ENCODE results near the gene TBC1D1. TPM values are rescaled to one million over a fixed set of nuclear protein-coding genes. Genes with fewer than 3 reads are reported as not detected.

Gene TBC1D1
- total and polyA plus RNA-seq, 2 experiments from 2014 or later: 53.9 to 151 TPM

DNA sequence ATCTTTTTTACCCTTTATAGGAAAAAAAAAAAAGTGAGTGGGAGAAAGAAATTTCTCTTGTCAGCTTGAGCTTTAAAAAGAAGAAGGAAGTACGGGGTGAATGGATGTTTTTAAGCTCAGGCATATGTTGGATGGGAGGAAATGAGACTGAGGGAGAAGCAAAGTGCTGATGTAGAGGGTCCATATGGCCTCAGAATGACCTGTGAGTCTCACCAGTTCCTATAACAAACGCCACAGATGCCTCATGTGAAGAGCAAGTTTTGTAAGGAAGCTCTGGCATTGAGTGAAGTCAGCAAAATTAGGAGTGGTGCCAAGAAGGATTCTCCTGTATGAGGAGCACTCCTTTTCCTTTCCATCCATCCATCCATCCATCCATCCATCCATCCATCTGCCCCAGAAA, 283.9 kb downstream of the TBC1D1 start:
- H4K20me1 ChIP-seq (replicated peaks; ENCODE audit: insufficient read depth): no peaks in the 10 kb centered on the region
- Mint-ChIP-seq H3K4me1 (peaks cover 3% of the 10 kb centered on the region), H3K27ac (no peak overlapping the region), H3K9me3 (peaks cover 19% of the 10 kb centered on the region), H3K4me3 (no peak overlapping the region), H3K27me3 (ENCODE audit: insufficient read depth, low read depth, poor library complexity) (peaks cover 2% of the 10 kb centered on the region), H3K36me3 (ENCODE audit: low read depth) (peaks cover 16% of the 10 kb centered on the region)
- TF ChIP-seq EZH2phosphoT487 (IDR thresholded peaks at IDR 0.05; ENCODE audit: unreplicated experiment): no peak
- TF ChIP-seq, protein P1, sequence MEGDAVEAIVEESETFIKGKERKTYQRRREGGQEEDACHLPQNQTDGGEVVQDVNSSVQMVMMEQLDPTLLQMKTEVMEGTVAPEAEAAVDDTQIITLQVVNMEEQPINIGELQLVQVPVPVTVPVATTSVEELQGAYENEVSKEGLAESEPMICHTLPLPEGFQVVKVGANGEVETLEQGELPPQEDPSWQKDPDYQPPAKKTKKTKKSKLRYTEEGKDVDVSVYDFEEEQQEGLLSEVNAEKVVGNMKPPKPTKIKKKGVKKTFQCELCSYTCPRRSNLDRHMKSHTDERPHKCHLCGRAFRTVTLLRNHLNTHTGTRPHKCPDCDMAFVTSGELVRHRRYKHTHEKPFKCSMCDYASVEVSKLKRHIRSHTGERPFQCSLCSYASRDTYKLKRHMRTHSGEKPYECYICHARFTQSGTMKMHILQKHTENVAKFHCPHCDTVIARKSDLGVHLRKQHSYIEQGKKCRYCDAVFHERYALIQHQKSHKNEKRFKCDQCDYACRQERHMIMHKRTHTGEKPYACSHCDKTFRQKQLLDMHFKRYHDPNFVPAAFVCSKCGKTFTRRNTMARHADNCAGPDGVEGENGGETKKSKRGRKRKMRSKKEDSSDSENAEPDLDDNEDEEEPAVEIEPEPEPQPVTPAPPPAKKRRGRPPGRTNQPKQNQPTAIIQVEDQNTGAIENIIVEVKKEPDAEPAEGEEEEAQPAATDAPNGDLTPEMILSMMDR (conservative IDR thresholded peaks at IDR 0.05; ENCODE audit: low read depth in 2 of 2): no peak
- TF ChIP-seq POLR2AphosphoS5 (IDR thresholded peaks at IDR 0.05; ENCODE audit: low read depth): no peak
- TF ChIP-seq EZH2 (IDR thresholded peaks at IDR 0.05; ENCODE audit: low read depth, unreplicated experiment): no peak
- no peak for TF ChIP-seq JUNB (IDR thresholded peaks at IDR 0.05; ENCODE audit: unreplicated experiment)
- no peak for TF ChIP-seq ZNF462 (CRISPR knock-in tag; IDR thresholded peaks at IDR 0.05)
- TF ChIP-seq CREB1 (CRISPR knock-in tag; IDR thresholded peaks at IDR 0.05; ENCODE audit: low read depth): no peak
- no peak for TF ChIP-seq ZNF114 (CRISPR knock-in tag; IDR thresholded peaks at IDR 0.05)
- TF ChIP-seq STAT1 (IDR thresholded peaks at IDR 0.05; ENCODE audit: unreplicated experiment): no peak
- no peaks in the 10 kb centered on the region for H3K27me3 ChIP-seq (ENCODE audit: insufficient read depth)
- ATAC-seq (no peak), DNase-seq (ENCODE audit: low spot score) (no peak)
- H3K4me2 ChIP-seq: no peak overlapping the region
- no peaks in the 10 kb centered on the region for H3K4me1 ChIP-seq (ENCODE audit: insufficient read depth)
- no peaks in the 10 kb centered on the region for H3F3A ChIP-seq (replicated peaks; ENCODE audit: low read depth)
- no peak overlapping the region for H2AFZ ChIP-seq
- H3K4me3 ChIP-seq: no peak overlapping the region
- H3K36me3 ChIP-seq (ENCODE audit: insufficient read depth): no peaks in the 10 kb centered on the region
- H3K79me2 ChIP-seq (replicated peaks; ENCODE audit: insufficient read depth): no peaks in the 10 kb centered on the region
- no peak overlapping the region for H3K27ac ChIP-seq (ENCODE audit: low read depth)
- no peaks in the 10 kb centered on the region for H3K9me2 ChIP-seq (ENCODE audit: insufficient read depth)

All from GM23338 (cell line).